AG04450 (cell line): ENCODE measurements around the gene TBC1D10A. TPM values are rescaled to one million over a fixed set of nuclear protein-coding genes. Genes with fewer than 3 reads are reported as not detected.

ENCODE experiments used
- CTCF ChIA-PET: fragments of 300-600, 350-600 bp; formaldehyde crosslinking; extraction: SDS; loops from one replicate; lab custom pipeline; 2022; ENCODE audit warnings: antibody characterized with exemption, inconsistent platforms; lab: Charles Lee
- POLR2A ChIA-PET: fragments of 350-600 bp; formaldehyde crosslinking; extraction: SDS; loops from one replicate; lab custom pipeline; 2021; ENCODE audit warnings: antibody characterized with exemption, inconsistent platforms; lab: Yijun Ruan, JAX
- DNase-seq: peaks from one replicate; pipeline ENCODE4 v3.0.0-alpha.2; 2011; ENCODE audit warnings: low read depth, low spot score
- H3K27ac ChIP-seq: one replicate; pipeline ENCODE4 v1.5.1; 2012; ENCODE audit warnings: low read depth, low read length, control low read depth
- H3K27me3 ChIP-seq: one replicate; pipeline ENCODE4 v1.6.0; 2012; ENCODE audit warnings: low read length; ENCODE audit not compliant: control insufficient read depth, insufficient read depth
- H3K4me3 ChIP-seq: 2 replicates; pipeline ENCODE4 v1.5.1; 2011; ENCODE audit warnings: mild to moderate bottlenecking, low read depth, low read length, control low read depth
- H3K9me3 ChIP-seq: 2 replicates; pipeline ENCODE4 v1.5.1; 2012; ENCODE audit warnings: low read length; ENCODE audit not compliant: control insufficient read depth, insufficient read depth
- CTCF ChIP-seq: IDR thresholded peaks from 2 replicates; pipeline ENCODE4 v1.5.1; 2011; ENCODE audit warnings: low read depth, low read length, control low read depth, inconsistent platforms
- polyA plus RNA-seq: library from polyadenylated mRNA; depleted of rRNA; stranded (reverse); fragments of >200 nt; gene quantifications from 2 replicates; pipeline ENCODE4 v1.2.3, GENCODE V29; 2011

The TBC1D10A gene
- polyA plus RNA-seq, 1 experiment, result 14.5 TPM

GRCh38 chr22:30250039-30250565, 76.6 kb downstream of the TBC1D10A start:
- TF ChIP-seq CTCF, result no peak
- ChIA-PET POLR2A (interaction anchor here (0.9 to 2.3 kb wide), 4 partner anchors 15 to 54 kb away, joined by 3 to 10 read pairs (median 4); no protein-coding TSS in a partner anchor), CTCF (interaction anchor here (0.6 to 2.2 kb wide), 3 partner anchors 39 to 142 kb away, joined by 4 to 18 read pairs (median 5); partner anchors contain the start of gene CASTOR1)
- H3K9me3 ChIP-seq, result peaks cover 6% of the 10 kb centered on the region; the same call in 1 of the 2 replicates
- H3K27me3 ChIP-seq, result no peaks in the 10 kb centered on the region
- no peak for DNase-seq
- no peak overlapping the region for H3K4me3 ChIP-seq
- peak overlapping the region; percentile 77 for H3K27ac ChIP-seq

DNA sequence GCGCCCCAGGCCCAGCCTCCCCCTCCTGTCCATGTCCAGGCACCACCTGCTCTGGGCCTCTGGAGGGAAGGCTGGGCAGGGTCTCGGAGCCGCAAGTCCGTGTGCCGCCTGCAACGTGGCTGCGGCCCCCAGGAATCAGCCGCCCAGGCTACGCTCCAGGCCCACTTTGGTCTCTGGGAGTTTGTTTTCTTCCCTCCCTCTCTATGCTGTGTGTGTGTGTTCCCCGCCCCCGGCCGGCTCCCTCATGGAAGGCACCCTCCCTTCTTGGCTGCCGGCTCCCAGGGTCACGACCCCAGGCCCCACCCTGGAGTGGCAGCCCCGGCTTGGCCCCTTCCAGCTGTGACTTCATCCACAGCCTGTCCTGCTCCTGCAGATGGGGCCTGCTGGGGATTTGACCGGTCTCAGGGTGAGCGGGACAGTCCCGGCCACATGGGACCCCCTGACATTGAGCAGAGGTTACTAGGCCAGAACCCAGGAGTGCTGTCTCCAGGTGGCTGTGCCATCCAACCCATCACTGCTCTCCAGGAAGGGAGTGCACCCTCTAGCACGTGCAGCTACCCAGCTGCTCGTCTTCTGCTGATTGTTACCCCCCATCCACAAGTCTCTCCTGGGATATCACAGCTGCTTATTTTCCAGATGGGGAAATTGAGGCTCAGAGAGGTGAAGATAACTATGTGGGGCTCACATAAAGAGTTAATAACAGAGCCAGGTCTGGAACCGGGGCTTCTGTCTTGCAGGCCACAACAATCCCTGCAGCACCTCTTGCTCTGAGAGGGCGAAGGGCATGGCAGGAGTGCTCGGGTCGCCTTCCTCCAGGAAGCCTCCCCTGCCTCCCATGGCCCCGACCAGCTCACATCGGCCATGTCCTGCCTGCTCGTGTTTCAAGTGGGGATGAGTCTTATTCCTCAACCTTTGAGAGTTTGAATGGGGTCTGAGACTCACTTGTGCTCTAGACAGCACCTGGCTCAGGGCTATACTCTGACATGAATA, 77.4 kb downstream of the TBC1D10A start:
- CTCF ChIA-PET, result interaction anchor here (0.5 to 2.2 kb wide), 4 partner anchors 10 to 151 kb away, joined by 3 to 18 read pairs (median 4); partner anchors contain the start of gene CASTOR1
- Histone ChIP-seq H3K27ac (peak overlapping the region; percentile 77), H3K9me3 (peaks cover 6% of the 10 kb centered on the region; the same call in 1 of the 2 replicates), H3K27me3 (no peaks in the 10 kb centered on the region), H3K4me3 (no peak overlapping the region)
- POLR2A ChIA-PET, result no interaction called here
- DNase-seq, result no peak
- TF ChIP-seq CTCF, result no peak

GRCh38 chr22:30248484-30248883, 78.3 kb downstream of the TBC1D10A start:
- DNase-seq, result no peak
- no peaks in the 10 kb centered on the region for H3K27me3 ChIP-seq
- peak overlapping the region; percentile 21 for H3K27ac ChIP-seq
- TF ChIP-seq CTCF, result no peak
- H3K9me3 ChIP-seq, result peaks cover 11% of the 10 kb centered on the region; the same call in 1 of the 2 replicates
- POLR2A ChIA-PET, result no interaction called here
- CTCF ChIA-PET, result interaction anchor here (0.5 to 1.2 kb wide), 2 partner anchors 9 to 140 kb away, joined by 3 read pairs; no protein-coding TSS in a partner anchor
- no peak overlapping the region for H3K4me3 ChIP-seq

DNA sequence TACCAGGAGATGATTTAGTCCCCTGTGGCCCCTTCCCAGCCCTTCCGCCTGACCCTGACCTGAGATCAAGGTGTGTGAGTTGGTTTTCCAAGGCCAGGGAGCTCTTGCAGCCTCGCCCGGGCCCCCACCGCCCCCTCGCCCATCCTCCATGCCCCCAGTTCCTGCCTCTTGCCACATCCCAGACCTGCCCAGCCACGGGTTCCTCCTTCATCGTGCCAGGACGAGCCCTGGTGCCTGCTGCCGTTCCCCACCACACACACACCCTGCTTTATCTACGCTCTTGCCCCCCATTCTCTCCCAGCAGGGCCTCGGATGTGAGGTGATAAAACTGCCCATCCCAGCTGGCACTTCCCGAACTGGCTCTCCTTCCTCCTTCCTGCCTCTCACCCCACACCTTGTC, 78.8 kb downstream of the TBC1D10A start:
- ChIA-PET POLR2A (no interaction called here), CTCF (interaction anchor here (1.2 kb wide), 1 partner anchor 139 kb away, joined by 3 read pairs; no protein-coding TSS in a partner anchor)
- H3K27ac ChIP-seq, result no peak overlapping the region
- H3K4me3 ChIP-seq, result no peak overlapping the region
- no peak for TF ChIP-seq CTCF
- no peak for DNase-seq
- H3K9me3 ChIP-seq, result peaks cover 13% of the 10 kb centered on the region; the same call in 1 of the 2 replicates
- H3K27me3 ChIP-seq, result no peaks in the 10 kb centered on the region
